ENCODE measurements around the gene UNC45A. TPM values are rescaled to one million over a fixed set of nuclear protein-coding genes. Genes with fewer than 3 reads are reported as not detected.

Gene UNC45A
- total RNA-seq, 1 donor from 2014 or later, result 52.9 TPM

- peak; percentile 100 for DNase-seq (ENCODE audit: low spot score)
These were observed 59.6 kb downstream of the UNC45A start, which contains the start of gene PRC1 for GRCh38 chr15:90994417-90995311. PRC1 (minus strand) TSS chr15:90994535; CDS start chr15:90994417, 118 bp downstream.

GRCh38 chr15:90998737-90999136 lies 63.7 kb downstream of the UNC45A start:
- DNase-seq (ENCODE audit: low spot score), result no peak

- no peak for DNase-seq (ENCODE audit: low spot score)
These were observed 66.1 kb downstream of the UNC45A start for GRCh38 chr15:91001209-91001608.

Other genes with a start within 250 kb of the UNC45A start
- 1.8 TPM for gene BLM, start 217.9 kb upstream of the UNC45A start, total RNA-seq
- 99.8 TPM for gene FURIN, start 66.7 kb upstream of the UNC45A start, total RNA-seq
- 68.4 TPM for gene FES, start 50.8 kb upstream of the UNC45A start, total RNA-seq
- 104 TPM for gene MAN2A2, start 32.0 kb upstream of the UNC45A start, total RNA-seq
- gene HDDC3, start 2.7 kb upstream of the UNC45A start, total RNA-seq, result 17.1 TPM
- gene RCCD1, start 19.6 kb downstream of the UNC45A start, total RNA-seq, result 8.3 TPM
- 3.8 TPM for gene PRC1, start 59.2 kb downstream of the UNC45A start, total RNA-seq
- 13.4 TPM for gene VPS33B, start 87.3 kb downstream of the UNC45A start, total RNA-seq
- 8.1 TPM for gene SV2B, start 165.0 kb downstream of the UNC45A start, total RNA-seq

All from mesenteric fat pad (tissue), 1 donor.